Measurements from ENCODE around the gene WDR26. TPM values are rescaled to one million over a fixed set of nuclear protein-coding genes. Genes with fewer than 3 reads are reported as not detected.
"Not testable (repeated sequence)": the region's sequence is repeated elsewhere in the genome, so short reads cannot be mapped to it uniquely, and the experiment has no call there.

WDR26 gene
- total RNA-seq, 1 experiment from 2014 or later, result 156 TPM

DNA sequence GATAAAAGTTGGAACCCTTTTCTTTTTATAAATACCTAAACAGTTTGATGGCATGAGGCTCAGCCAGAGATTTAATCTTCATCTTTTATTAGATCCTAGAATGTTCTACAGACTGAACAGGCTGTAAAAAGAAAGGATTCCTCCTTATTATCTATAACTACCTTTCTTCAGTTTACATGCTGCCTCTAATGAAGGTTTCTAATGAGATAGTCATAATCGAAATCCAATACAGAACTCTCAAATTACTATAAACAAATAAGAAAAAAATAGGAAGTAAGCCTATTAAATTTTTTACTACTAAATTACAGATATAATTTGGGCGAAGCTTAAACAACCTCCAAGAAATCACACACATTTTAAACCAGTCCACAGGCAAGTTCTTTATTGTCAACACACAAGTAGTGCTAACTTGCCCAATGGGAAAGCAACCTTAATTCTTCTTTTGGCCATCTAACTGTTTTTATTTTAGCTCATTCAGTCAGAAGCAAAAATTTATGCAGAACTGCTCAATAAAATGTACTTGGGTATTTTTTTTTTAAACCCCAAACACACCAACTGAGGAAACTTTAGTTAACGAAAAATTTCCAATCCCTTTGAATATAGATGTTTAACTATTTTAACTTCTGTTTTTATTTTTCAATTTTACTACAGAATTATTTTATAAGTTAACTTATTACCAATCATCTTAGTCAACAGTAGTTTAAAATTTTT, 4.8 kb downstream of the WDR26 start:
- no TSS peak for BruUV-seq (replicated peaks)
- DNase-seq (ENCODE audit: unreplicated experiment), result no peak
- H3K9me3 Mint-ChIP-seq (ENCODE audit: unreplicated experiment), result no peaks in the 10 kb centered on the region
- H3K27me3 Mint-ChIP-seq (ENCODE audit: insufficient read depth, unreplicated experiment), result no peaks in the 10 kb centered on the region
- ChIA-PET POLR2A (interaction anchor here (0.6 to 16.5 kb wide), 17 partner anchors 11 to 584 kb away, joined by 3 to 800 read pairs (median 4); partner anchors contain the start of genes CNIH4 and TP53BP2), CTCF (interaction anchor here (1.1 to 18.1 kb wide), 3 partner anchors 24 to 493 kb away, joined by 4 to 418 read pairs (median 12); no protein-coding TSS in a partner anchor)
- H3K4me3 Mint-ChIP-seq (ENCODE audit: unreplicated experiment), result no peak overlapping the region
- H3K36me3 Mint-ChIP-seq (ENCODE audit: insufficient read depth, unreplicated experiment), result peaks cover 81% of the 10 kb centered on the region
- intact Hi-C loops (cut with micrococcal nuclease), result loop anchor here (5.0 kb wide), 2 partner anchors 138 to 493 kb away; no protein-coding TSS in a partner anchor
- H3K4me1 Mint-ChIP-seq (ENCODE audit: insufficient read depth, unreplicated experiment), result peaks cover 46% of the 10 kb centered on the region
- H3K27ac Mint-ChIP-seq (ENCODE audit: low read depth, unreplicated experiment), result peak overlapping the region; percentile 79
- TF ChIP-seq, protein P1, sequence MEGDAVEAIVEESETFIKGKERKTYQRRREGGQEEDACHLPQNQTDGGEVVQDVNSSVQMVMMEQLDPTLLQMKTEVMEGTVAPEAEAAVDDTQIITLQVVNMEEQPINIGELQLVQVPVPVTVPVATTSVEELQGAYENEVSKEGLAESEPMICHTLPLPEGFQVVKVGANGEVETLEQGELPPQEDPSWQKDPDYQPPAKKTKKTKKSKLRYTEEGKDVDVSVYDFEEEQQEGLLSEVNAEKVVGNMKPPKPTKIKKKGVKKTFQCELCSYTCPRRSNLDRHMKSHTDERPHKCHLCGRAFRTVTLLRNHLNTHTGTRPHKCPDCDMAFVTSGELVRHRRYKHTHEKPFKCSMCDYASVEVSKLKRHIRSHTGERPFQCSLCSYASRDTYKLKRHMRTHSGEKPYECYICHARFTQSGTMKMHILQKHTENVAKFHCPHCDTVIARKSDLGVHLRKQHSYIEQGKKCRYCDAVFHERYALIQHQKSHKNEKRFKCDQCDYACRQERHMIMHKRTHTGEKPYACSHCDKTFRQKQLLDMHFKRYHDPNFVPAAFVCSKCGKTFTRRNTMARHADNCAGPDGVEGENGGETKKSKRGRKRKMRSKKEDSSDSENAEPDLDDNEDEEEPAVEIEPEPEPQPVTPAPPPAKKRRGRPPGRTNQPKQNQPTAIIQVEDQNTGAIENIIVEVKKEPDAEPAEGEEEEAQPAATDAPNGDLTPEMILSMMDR (IDR thresholded peaks at IDR 0.05; ENCODE audit: unreplicated experiment), result no peak

GRCh38 chr1:224428713-224429112, 5.9 kb downstream of the WDR26 start:
- POLR2A ChIA-PET, result interaction anchor here (0.6 to 16.5 kb wide), 7 partner anchors 13 to 115 kb away, joined by 3 to 800 read pairs (median 3); no protein-coding TSS in a partner anchor
- H3K4me3 Mint-ChIP-seq (ENCODE audit: unreplicated experiment), result not testable (repeated sequence)

GRCh38 chr1:224427346-224427745, 7.3 kb downstream of the WDR26 start:
- Mint-ChIP-seq H3K4me3 (ENCODE audit: unreplicated experiment) (peak overlapping the region; percentile 43), H3K36me3 (ENCODE audit: insufficient read depth, unreplicated experiment) (peaks cover 97% of the 10 kb centered on the region), H3K27ac (ENCODE audit: low read depth, unreplicated experiment) (peak overlapping the region; percentile 53), H3K27me3 (ENCODE audit: insufficient read depth, unreplicated experiment) (no peaks in the 10 kb centered on the region), H3K9me3 (ENCODE audit: unreplicated experiment) (no peaks in the 10 kb centered on the region), H3K4me1 (ENCODE audit: insufficient read depth, unreplicated experiment) (peaks cover 38% of the 10 kb centered on the region)
- peak; percentile 89 for DNase-seq (ENCODE audit: unreplicated experiment)
- TF ChIP-seq, protein P1 (IDR thresholded peaks at IDR 0.05; ENCODE audit: unreplicated experiment), result no peak
- ChIA-PET POLR2A (interaction anchor here (0.7 to 16.5 kb wide), 15 partner anchors 9 to 97 kb away, joined by 3 to 800 read pairs (median 3); partner anchors contain the start of gene NVL), CTCF (interaction anchor here (1.1 to 18.1 kb wide), 3 partner anchors 19 to 86 kb away, joined by 3 to 418 read pairs (median 4); no protein-coding TSS in a partner anchor)
- no TSS peak for BruUV-seq (replicated peaks)
- intact Hi-C loops (cut with micrococcal nuclease), result loop anchor here (1.0 kb wide), 1 partner anchor 30 kb away; no protein-coding TSS in a partner anchor

More at GRCh38 chr1:224428713-224429112, 5.9 kb downstream of the WDR26 start:
- H3K9me3 Mint-ChIP-seq (ENCODE audit: unreplicated experiment); BruUV-seq (replicated peaks); DNase-seq (ENCODE audit: unreplicated experiment); H3K27ac Mint-ChIP-seq (ENCODE audit: low read depth, unreplicated experiment); H3K27me3 Mint-ChIP-seq (ENCODE audit: insufficient read depth, unreplicated experiment); intact Hi-C loops (cut with micrococcal nuclease): not testable (repeated sequence)
- Mint-ChIP-seq H3K4me1 (ENCODE audit: insufficient read depth, unreplicated experiment) (peaks cover 48% of the 10 kb centered on the region), H3K36me3 (ENCODE audit: insufficient read depth, unreplicated experiment) (peaks cover 91% of the 10 kb centered on the region)
- CTCF ChIA-PET, result interaction anchor here (0.6 to 18.1 kb wide), 7 partner anchors 25 to 84 kb away, joined by 3 to 418 read pairs (median 4); no protein-coding TSS in a partner anchor

GRCh38 chr1:224426869-224427268, 7.7 kb downstream of the WDR26 start:
- Mint-ChIP-seq H3K36me3 (ENCODE audit: insufficient read depth, unreplicated experiment) (peaks cover 98% of the 10 kb centered on the region), H3K4me1 (ENCODE audit: insufficient read depth, unreplicated experiment) (peaks cover 36% of the 10 kb centered on the region), H3K27ac (ENCODE audit: low read depth, unreplicated experiment) (peak overlapping the region; percentile 53), H3K4me3 (ENCODE audit: unreplicated experiment) (peak overlapping the region; percentile 43)
- intact Hi-C loops (cut with micrococcal nuclease), result loop anchor here (1.0 kb wide), 1 partner anchor 30 kb away; no protein-coding TSS in a partner anchor
- H3K9me3 Mint-ChIP-seq (ENCODE audit: unreplicated experiment); H3K27me3 Mint-ChIP-seq (ENCODE audit: insufficient read depth, unreplicated experiment); DNase-seq (ENCODE audit: unreplicated experiment); BruUV-seq (replicated peaks): not testable (repeated sequence)
- ChIA-PET POLR2A (interaction anchor here (0.7 to 16.5 kb wide), 10 partner anchors 10 to 1228 kb away, joined by 3 to 800 read pairs (median 5); no protein-coding TSS in a partner anchor), CTCF (interaction anchor here (1.1 to 18.1 kb wide), 3 partner anchors 19 to 86 kb away, joined by 3 to 418 read pairs (median 4); no protein-coding TSS in a partner anchor)

Data from MCF 10A (cell line).